SK-N-SH (cell line): ENCODE measurements around the gene DOK4. TPM values are rescaled to one million over a fixed set of nuclear protein-coding genes. Genes with fewer than 3 reads are reported as not detected.

Experiments used
- CTCF ChIA-PET: fragments of 300-600, 350-600 bp; formaldehyde crosslinking; extraction: SDS; loops from one replicate; lab custom pipeline; 2021; lab: Yijun Ruan, JAX
- POLR2A ChIA-PET: fragments of 350-600 bp; sonication (Branson Sonifier 250); formaldehyde crosslinking; extraction: SDS; loops from one replicate; lab custom pipeline; 2020; ENCODE audit warnings: antibody characterized with exemption, inconsistent platforms; lab: Yijun Ruan, JAX
- DNase-seq: peaks from one replicate; pipeline ENCODE4 v3.0.0; 2012
- H2AFZ ChIP-seq: fragments of 200-600 bp; sonication (generic); 2 replicates; pipeline ENCODE4 v1.8.1; 2016; ENCODE audit warnings: antibody characterized with exemption, mild to moderate bottlenecking, low read depth
- H3F3A ChIP-seq: fragments of 200-600 bp; sonication (generic); replicated peaks from 2 replicates; pipeline ENCODE3; 2016; ENCODE audit warnings: antibody characterized with exemption, mild to moderate bottlenecking; ENCODE audit not compliant: insufficient read depth
- H3K27ac ChIP-seq, 2 experiments: fragments of 200-500 bp in 1 of 2; fragments of 200-600 bp in 1 of 2; sonication (Bioruptor generic) in 1 of 2; sonication (generic), shearing (Covaris generic) in 1 of 2; 2 replicates each; pipeline versions ENCODE4 v1.5.1 to v1.6.1; 2014 to 2016; ENCODE audit warnings: low read depth in 2 of 2, inconsistent platforms in 1 of 2, low read length in 1 of 2, mild to moderate bottlenecking in 1 of 2, mixed read lengths in 1 of 2
- H3K27me3 ChIP-seq: fragments of 200-600 bp; sonication (generic), shearing (Covaris generic); 2 replicates; pipeline ENCODE4 v1.6.1; 2016; ENCODE audit warnings: mixed run types; ENCODE audit not compliant: insufficient read depth
- H3K36me3 ChIP-seq, 2 experiments: fragments of 200-500 bp in 1 of 2; fragments of 200-600 bp in 1 of 2; sonication (Bioruptor generic) in 1 of 2; sonication (generic) in 1 of 2; replicated peaks in 1 of 2; 2 replicates each; pipeline versions ENCODE3 to v1.5.1; 2014 to 2016; ENCODE audit warnings: low read length in 1 of 2, mild to moderate bottlenecking in 1 of 2; ENCODE audit not compliant: insufficient read depth in 2 of 2, control insufficient read depth in 1 of 2
- H3K4me1 ChIP-seq, 2 experiments: fragments of 200-500 bp in 1 of 2; fragments of 200-600 bp in 1 of 2; sonication (Bioruptor generic) in 1 of 2; sonication (generic), shearing (Covaris generic) in 1 of 2; 2 replicates each; pipeline versions ENCODE4 v1.5.1 to v1.6.1; 2014 to 2016; ENCODE audit warnings: low read depth in 1 of 2, low read length in 1 of 2, mixed run types in 1 of 2; ENCODE audit not compliant: insufficient read depth in 2 of 2, control insufficient read depth in 1 of 2
- H3K4me2 ChIP-seq: fragments of 200-600 bp; sonication (generic), shearing (Covaris generic); 2 replicates; pipeline ENCODE4 v1.6.1; 2017; ENCODE audit warnings: mixed run types
- H3K4me3 ChIP-seq, 2 experiments: fragments of 200-500 bp in 1 of 2; fragments of 200-600 bp in 1 of 2; sonication (Bioruptor generic) in 1 of 2; sonication (generic), shearing (Covaris generic) in 1 of 2; 2 replicates each; pipeline versions ENCODE4 v1.5.1 to v1.8.1; 2014 to 2016; ENCODE audit warnings: low read depth in 2 of 2, inconsistent platforms in 1 of 2, low read length in 1 of 2, mild to moderate bottlenecking in 1 of 2, mixed read lengths in 1 of 2, moderate library complexity in 1 of 2
- H3K79me2 ChIP-seq: fragments of 200-600 bp; sonication (generic); 2 replicates; pipeline ENCODE4 v1.8.1; 2017; ENCODE audit warnings: mild to moderate bottlenecking; ENCODE audit not compliant: insufficient read depth
- H3K9ac ChIP-seq: fragments of 200-600 bp; sonication (generic); 2 replicates; pipeline ENCODE4 v1.6.1; 2017; ENCODE audit warnings: mixed run types
- H3K9me2 ChIP-seq: fragments of 200-600 bp; sonication (generic); 2 replicates; pipeline ENCODE4 v1.6.1; 2017; ENCODE audit warnings: mixed run types
- H3K9me3 ChIP-seq: fragments of 200-600 bp; sonication (generic); 2 replicates; pipeline ENCODE4 v1.6.1; 2017; ENCODE audit warnings: mixed run types, mild to moderate bottlenecking, moderate library complexity
- H4K20me1 ChIP-seq: fragments of 200-600 bp; sonication (generic); 2 replicates; pipeline ENCODE4 v1.6.1; 2017; ENCODE audit warnings: mild to moderate bottlenecking, mixed run types; ENCODE audit not compliant: insufficient read depth
- EP300 ChIP-seq, 2 experiments: IDR thresholded peaks; 2 replicates each; pipeline versions ENCODE4 v1.4.0 to v1.6.1; 2012; ENCODE audit warnings: borderline replicate concordance in 1 of 2, low read depth in 1 of 2, low read length in 1 of 2
- FOSL2 ChIP-seq: IDR thresholded peaks from 2 replicates; pipeline ENCODE4 v1.4.0; 2012; ENCODE audit warnings: low read depth, mild to moderate bottlenecking, moderate library complexity, borderline replicate concordance
- FOXJ3 ChIP-seq: sonication (generic); formaldehyde crosslinking; IDR thresholded peaks from 2 replicates; pipeline ENCODE4 v1.5.1; 2020; ENCODE audit warnings: mild to moderate bottlenecking, missing genetic modification reagents
- FOXM1 ChIP-seq: IDR thresholded peaks from 2 replicates; pipeline ENCODE4 v1.4.0; 2012; ENCODE audit warnings: low read depth, mild to moderate bottlenecking
- GATA2 ChIP-seq: sonication (generic); formaldehyde crosslinking; IDR thresholded peaks from 2 replicates; pipeline ENCODE4 v1.5.0; 2020; ENCODE audit warnings: mild to moderate bottlenecking, missing genetic modification reagents
- MXI1 ChIP-seq: IDR thresholded peaks from 2 replicates; pipeline ENCODE4 v1.6.1; 2012; ENCODE audit warnings: mild to moderate bottlenecking, low read depth, low read length, improper control_type of control experiment
- NFIC ChIP-seq: IDR thresholded peaks from 2 replicates; pipeline ENCODE4 v1.4.0; 2012; ENCODE audit warnings: borderline replicate concordance
- NRF1 ChIP-seq: IDR thresholded peaks from 2 replicates; pipeline ENCODE4 v1.6.1; 2012; ENCODE audit warnings: low read depth, mild to moderate bottlenecking, low read length
- POLR2AphosphoS5 ChIP-seq: IDR thresholded peaks from 2 replicates; pipeline ENCODE4 v1.6.1; 2012; ENCODE audit warnings: low read depth, low read length
- RFX5 ChIP-seq: IDR thresholded peaks from 2 replicates; pipeline ENCODE4 v1.6.1; 2012; ENCODE audit warnings: mild to moderate bottlenecking, improper control_type of control experiment, low read length
- RXRA ChIP-seq: IDR thresholded peaks from 2 replicates; pipeline ENCODE4 v1.4.0; 2012; ENCODE audit warnings: low read depth, mild to moderate bottlenecking, borderline replicate concordance
- SMC3 ChIP-seq: IDR thresholded peaks from 2 replicates; pipeline ENCODE4 v1.6.1; 2012; ENCODE audit warnings: low read depth, low read length, improper control_type of control experiment
- TAF1 ChIP-seq: IDR thresholded peaks from 2 replicates; pipeline ENCODE4 v1.6.1; 2012; ENCODE audit warnings: low read depth, mild to moderate bottlenecking, low read length, moderate library complexity, borderline replicate concordance
- TEAD4 ChIP-seq: IDR thresholded peaks from 2 replicates; pipeline ENCODE4 v1.4.0; 2012; ENCODE audit warnings: mild to moderate bottlenecking, borderline replicate concordance; ENCODE audit not compliant: insufficient read depth
- WGBS: methylation state at CpG from one replicate; pipeline ENCODE4 v1.1.6; 2017; ENCODE audit warnings: low lambda C conversion rate; 5-methylcytosine and 5-hydroxymethylcytosine counted together
- polyA plus RNA-seq, 3 experiments: library from polyadenylated mRNA; depleted of rRNA; stranded (reverse); fragments of >200 nt; gene quantifications; 2 replicates each; pipeline ENCODE4 v1.2.3, GENCODE V29; 2012
- TF ChIP-seq, protein P1 (sequence below): fragments of 150-350 bp; IDR thresholded peaks from 2 replicates; pipeline ENCODE4 v1.6.1; 2016; ENCODE audit warnings: mild to moderate bottlenecking, low read depth, low read length
- TF ChIP-seq, protein P2 (sequence below): fragments of 150-350 bp; IDR thresholded peaks from 2 replicates; pipeline ENCODE4 v1.6.1; 2017; ENCODE audit warnings: antibody characterized with exemption, low read length, low read depth, borderline replicate concordance
- TF ChIP-seq, protein P3 (sequence below): IDR thresholded peaks from 2 replicates; pipeline ENCODE4 v1.6.1; 2012; ENCODE audit warnings: mild to moderate bottlenecking, low read depth, low read length, moderate library complexity
- TF ChIP-seq, protein P4 (sequence below): IDR thresholded peaks from 2 replicates; pipeline ENCODE4 v1.4.0; 2012; ENCODE audit warnings: low read depth, borderline replicate concordance

DOK4 gene
- polyA plus RNA-seq, 1 of the 3 experiments (the other 2 are of a cell fraction): 28.4 TPM

DNA sequence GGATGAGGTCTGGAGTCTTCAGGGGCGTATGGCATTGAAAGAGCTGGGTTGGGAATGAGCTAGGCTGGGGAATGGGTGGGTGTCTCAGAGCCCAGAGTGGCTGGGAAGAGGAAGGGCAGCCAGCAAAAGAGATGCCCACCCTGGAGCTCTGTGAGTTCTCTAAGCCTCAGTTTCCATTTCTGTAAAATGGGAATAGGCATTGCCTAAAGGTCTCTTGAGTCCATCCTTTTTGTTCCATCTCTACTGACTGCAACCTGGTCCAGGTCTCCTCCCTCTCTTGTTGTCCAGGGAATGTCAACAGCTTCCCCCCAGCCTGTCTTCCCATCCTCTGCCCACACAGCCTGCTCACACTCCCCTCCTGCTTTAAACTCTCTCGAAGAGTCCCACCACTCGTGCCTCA, 30.5 kb upstream of the DOK4 start:
- Histone ChIP-seq H3K9me2 (no peaks in the 10 kb centered on the region), H3F3A (no peaks in the 10 kb centered on the region), H3K36me3 (peaks cover 3 to 8% of the 10 kb centered on the region in 2 experiments), H3K79me2 (no peaks in the 10 kb centered on the region), H4K20me1 (no peaks in the 10 kb centered on the region), H3K4me3 (no peak overlapping the region), H3K27me3 (no peaks in the 10 kb centered on the region), H3K4me2 (no peak overlapping the region), H3K9me3 (no peaks in the 10 kb centered on the region), H3K27ac (no peak overlapping the region), H3K9ac (no peak overlapping the region), H2AFZ (no peak overlapping the region), H3K4me1 (peaks cover 0 to 21% of the 10 kb centered on the region in 2 experiments; a peak in 1 of 4 replicates)
- TF ChIP-seq, protein P1, sequence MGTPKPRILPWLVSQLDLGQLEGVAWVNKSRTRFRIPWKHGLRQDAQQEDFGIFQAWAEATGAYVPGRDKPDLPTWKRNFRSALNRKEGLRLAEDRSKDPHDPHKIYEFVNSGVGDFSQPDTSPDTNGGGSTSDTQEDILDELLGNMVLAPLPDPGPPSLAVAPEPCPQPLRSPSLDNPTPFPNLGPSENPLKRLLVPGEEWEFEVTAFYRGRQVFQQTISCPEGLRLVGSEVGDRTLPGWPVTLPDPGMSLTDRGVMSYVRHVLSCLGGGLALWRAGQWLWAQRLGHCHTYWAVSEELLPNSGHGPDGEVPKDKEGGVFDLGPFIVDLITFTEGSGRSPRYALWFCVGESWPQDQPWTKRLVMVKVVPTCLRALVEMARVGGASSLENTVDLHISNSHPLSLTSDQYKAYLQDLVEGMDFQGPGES: no peak
- no peak for TF ChIP-seq RXRA
- no peak for TF ChIP-seq SMC3
- no peak for TF ChIP-seq NFIC
- no peak for TF ChIP-seq POLR2AphosphoS5
- no peak for TF ChIP-seq EP300 (IDR thresholded peaks at IDR 0.05; ENCODE audit: borderline replicate concordance in 1 of 2, low read depth in 1 of 2, low read length in 1 of 2)
- TF ChIP-seq FOSL2: no peak
- TF ChIP-seq GATA2 (CRISPR knock-in tag): no peak
- TF ChIP-seq TAF1: no peak
- no peak for TF ChIP-seq TEAD4
- TF ChIP-seq FOXJ3: no peak
- no peak for TF ChIP-seq MXI1
- no peak for DNase-seq
- POLR2A ChIA-PET: interaction anchor here (0.6 to 2.9 kb wide), 8 partner anchors 31 to 1106 kb away, joined by 3 to 8 read pairs (median 6); partner anchors contain the start of genes CIAPIN1, COQ9, DOK4 and POLR2C
- WGBS: 95% methylated on average over 3 of the region's 3 CpGs
- CTCF ChIA-PET: interaction anchor here (0.9 to 23.0 kb wide), 9 partner anchors 8 to 216 kb away, joined by 3 to 426 read pairs (median 4); partner anchors contain the start of genes DOK4 and POLR2C

DNA sequence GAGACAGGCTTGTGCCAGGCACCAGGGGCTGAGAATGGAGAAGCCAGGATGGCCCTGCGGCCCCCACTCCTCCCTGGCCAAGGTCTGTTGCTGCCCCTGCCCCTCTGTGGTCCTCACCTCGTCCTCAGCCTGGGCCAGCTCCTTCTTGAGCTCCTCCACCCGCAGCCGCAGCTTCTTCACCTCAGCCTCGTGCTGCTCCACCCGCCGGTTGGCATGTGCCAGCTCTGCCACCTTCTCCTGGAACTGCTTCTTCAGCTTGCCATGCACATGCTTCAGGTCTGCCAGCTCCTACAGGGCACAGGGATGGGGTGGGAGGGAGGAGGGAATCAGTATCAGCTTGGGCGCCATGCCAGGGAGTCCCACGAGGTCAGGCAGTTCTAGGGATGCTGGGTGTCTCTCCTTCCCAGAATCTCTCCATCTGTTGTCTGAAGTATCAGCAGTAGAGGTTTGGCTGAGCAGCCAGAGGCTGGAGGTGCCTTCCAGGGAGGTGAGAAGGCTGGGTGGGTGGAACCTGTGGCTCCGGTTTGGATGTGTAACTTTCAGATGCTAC, 30.0 kb upstream of the DOK4 start:
- Histone ChIP-seq H3K9me2 (no peaks in the 10 kb centered on the region), H3K4me3 (no peak overlapping the region), H3K27ac (peak overlapping the region in 1 of 2 experiments; percentile 80; a peak in 1 of 4 replicates), H3K36me3 (peaks cover 3 to 8% of the 10 kb centered on the region in 2 experiments), H3K4me2 (no peak overlapping the region), H2AFZ (no peak overlapping the region), H3K27me3 (no peaks in the 10 kb centered on the region), H3K9me3 (no peaks in the 10 kb centered on the region), H3K9ac (no peak overlapping the region), H3K79me2 (no peaks in the 10 kb centered on the region), H3K4me1 (peaks cover 0 to 21% of the 10 kb centered on the region in 2 experiments; a peak in 1 of 4 replicates), H3F3A (no peaks in the 10 kb centered on the region), H4K20me1 (no peaks in the 10 kb centered on the region)
- DNase-seq: no peak
- ChIA-PET POLR2A (interaction anchor here (0.6 to 2.9 kb wide), 6 partner anchors 31 to 1106 kb away, joined by 3 to 8 read pairs (median 6); partner anchors contain the start of genes CIAPIN1, COQ9, DOK4 and POLR2C), CTCF (interaction anchor here (0.9 to 23.0 kb wide), 6 partner anchors 9 to 216 kb away, joined by 4 to 426 read pairs (median 111); partner anchors contain the start of genes DOK4 and POLR2C)
- WGBS: 82% methylated on average over 10 of the region's 10 CpGs
- TF ChIP-seq TAF1 (no peak), POLR2AphosphoS5 (no peak), TEAD4 (no peak), FOSL2 (no peak), FOXM1 (no peak), NRF1 (no peak), SMC3 (no peak), RFX5 (no peak)
- TF ChIP-seq, protein P2, sequence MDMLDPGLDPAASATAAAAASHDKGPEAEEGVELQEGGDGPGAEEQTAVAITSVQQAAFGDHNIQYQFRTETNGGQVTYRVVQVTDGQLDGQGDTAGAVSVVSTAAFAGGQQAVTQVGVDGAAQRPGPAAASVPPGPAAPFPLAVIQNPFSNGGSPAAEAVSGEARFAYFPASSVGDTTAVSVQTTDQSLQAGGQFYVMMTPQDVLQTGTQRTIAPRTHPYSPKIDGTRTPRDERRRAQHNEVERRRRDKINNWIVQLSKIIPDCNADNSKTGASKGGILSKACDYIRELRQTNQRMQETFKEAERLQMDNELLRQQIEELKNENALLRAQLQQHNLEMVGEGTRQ: no peak
- TF ChIP-seq, protein P3, sequence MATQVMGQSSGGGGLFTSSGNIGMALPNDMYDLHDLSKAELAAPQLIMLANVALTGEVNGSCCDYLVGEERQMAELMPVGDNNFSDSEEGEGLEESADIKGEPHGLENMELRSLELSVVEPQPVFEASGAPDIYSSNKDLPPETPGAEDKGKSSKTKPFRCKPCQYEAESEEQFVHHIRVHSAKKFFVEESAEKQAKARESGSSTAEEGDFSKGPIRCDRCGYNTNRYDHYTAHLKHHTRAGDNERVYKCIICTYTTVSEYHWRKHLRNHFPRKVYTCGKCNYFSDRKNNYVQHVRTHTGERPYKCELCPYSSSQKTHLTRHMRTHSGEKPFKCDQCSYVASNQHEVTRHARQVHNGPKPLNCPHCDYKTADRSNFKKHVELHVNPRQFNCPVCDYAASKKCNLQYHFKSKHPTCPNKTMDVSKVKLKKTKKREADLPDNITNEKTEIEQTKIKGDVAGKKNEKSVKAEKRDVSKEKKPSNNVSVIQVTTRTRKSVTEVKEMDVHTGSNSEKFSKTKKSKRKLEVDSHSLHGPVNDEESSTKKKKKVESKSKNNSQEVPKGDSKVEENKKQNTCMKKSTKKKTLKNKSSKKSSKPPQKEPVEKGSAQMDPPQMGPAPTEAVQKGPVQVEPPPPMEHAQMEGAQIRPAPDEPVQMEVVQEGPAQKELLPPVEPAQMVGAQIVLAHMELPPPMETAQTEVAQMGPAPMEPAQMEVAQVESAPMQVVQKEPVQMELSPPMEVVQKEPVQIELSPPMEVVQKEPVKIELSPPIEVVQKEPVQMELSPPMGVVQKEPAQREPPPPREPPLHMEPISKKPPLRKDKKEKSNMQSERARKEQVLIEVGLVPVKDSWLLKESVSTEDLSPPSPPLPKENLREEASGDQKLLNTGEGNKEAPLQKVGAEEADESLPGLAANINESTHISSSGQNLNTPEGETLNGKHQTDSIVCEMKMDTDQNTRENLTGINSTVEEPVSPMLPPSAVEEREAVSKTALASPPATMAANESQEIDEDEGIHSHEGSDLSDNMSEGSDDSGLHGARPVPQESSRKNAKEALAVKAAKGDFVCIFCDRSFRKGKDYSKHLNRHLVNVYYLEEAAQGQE: no peak
- TF ChIP-seq, protein P4, sequence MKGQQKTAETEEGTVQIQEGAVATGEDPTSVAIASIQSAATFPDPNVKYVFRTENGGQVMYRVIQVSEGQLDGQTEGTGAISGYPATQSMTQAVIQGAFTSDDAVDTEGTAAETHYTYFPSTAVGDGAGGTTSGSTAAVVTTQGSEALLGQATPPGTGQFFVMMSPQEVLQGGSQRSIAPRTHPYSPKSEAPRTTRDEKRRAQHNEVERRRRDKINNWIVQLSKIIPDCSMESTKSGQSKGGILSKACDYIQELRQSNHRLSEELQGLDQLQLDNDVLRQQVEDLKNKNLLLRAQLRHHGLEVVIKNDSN: no peak
